ENCODE data around the gene LIN7A. TPM values are rescaled to one million over a fixed set of nuclear protein-coding genes. Genes with fewer than 3 reads are reported as not detected.

The LIN7A gene
- total RNA-seq, 2 donors from 2014 or later: 0.41 to 5.8 TPM

GRCh38 chr12:80925237-80925636 lies 12.5 kb downstream of the LIN7A start:
- no peaks in the 10 kb centered on the region for H3K36me3 ChIP-seq
- no peak for ATAC-seq (ENCODE audit: insufficient number of reproducible peaks, low FRiP score, low read depth)
- no peak for TF ChIP-seq CTCF (IDR thresholded peaks at IDR 0.05)
- H3K9me3 ChIP-seq: no peaks in the 10 kb centered on the region
- no peaks in the 10 kb centered on the region for H3K27me3 ChIP-seq (replicated peaks; ENCODE audit: insufficient read depth)
- no peaks in the 10 kb centered on the region for H3K4me1 ChIP-seq (ENCODE audit: control insufficient read depth in 1 of 2, low read depth in 2 of 2)
- no peak overlapping the region for H3K27ac ChIP-seq
- DNase-seq (ENCODE audit: low spot score): no peak
- no peak overlapping the region for H3K4me3 ChIP-seq

GRCh38 chr12:80924437-80924836 lies 13.3 kb downstream of the LIN7A start:
- Histone ChIP-seq H3K27me3 (replicated peaks; ENCODE audit: insufficient read depth) (no peaks in the 10 kb centered on the region), H3K27ac (no peak overlapping the region), H3K4me3 (no peak overlapping the region), H3K4me1 (ENCODE audit: control insufficient read depth in 1 of 2, low read depth in 2 of 2) (no peaks in the 10 kb centered on the region), H3K9me3 (no peaks in the 10 kb centered on the region), H3K36me3 (no peaks in the 10 kb centered on the region)
- no peak for DNase-seq (ENCODE audit: low spot score)
- no peak for ATAC-seq (ENCODE audit: insufficient number of reproducible peaks, low FRiP score, low read depth)
- no peak for TF ChIP-seq CTCF (IDR thresholded peaks at IDR 0.05)

- DNase-seq (ENCODE audit: low spot score) (no peak), ATAC-seq (ENCODE audit: insufficient number of reproducible peaks, low FRiP score, low read depth) (no peak)
- Histone ChIP-seq H3K36me3 (no peaks in the 10 kb centered on the region), H3K27me3 (replicated peaks; ENCODE audit: insufficient read depth) (no peaks in the 10 kb centered on the region), H3K27ac (no peak overlapping the region), H3K4me1 (ENCODE audit: control insufficient read depth in 1 of 2, low read depth in 2 of 2) (no peaks in the 10 kb centered on the region), H3K4me3 (no peak overlapping the region), H3K9me3 (no peaks in the 10 kb centered on the region)
- no peak for TF ChIP-seq CTCF (IDR thresholded peaks at IDR 0.05)
Observed at GRCh38 chr12:80920006-80920405, 17.7 kb downstream of the LIN7A start.

- Histone ChIP-seq H3K27ac (no peak overlapping the region), H3K36me3 (no peaks in the 10 kb centered on the region), H3K9me3 (no peaks in the 10 kb centered on the region), H3K4me1 (ENCODE audit: control insufficient read depth in 1 of 2, low read depth in 2 of 2) (no peaks in the 10 kb centered on the region), H3K27me3 (replicated peaks; ENCODE audit: insufficient read depth) (no peaks in the 10 kb centered on the region), H3K4me3 (no peak overlapping the region)
- TF ChIP-seq CTCF (IDR thresholded peaks at IDR 0.05): no peak
- DNase-seq (ENCODE audit: low spot score) (no peak), ATAC-seq (ENCODE audit: insufficient number of reproducible peaks, low FRiP score, low read depth) (no peak)
Observed at GRCh38 chr12:80917651-80918050, 20.1 kb downstream of the LIN7A start.

GRCh38 chr12:80912901-80913770 lies 24.6 kb downstream of the LIN7A start:
- Histone ChIP-seq H3K36me3 (no peaks in the 10 kb centered on the region), H3K4me1 (ENCODE audit: control insufficient read depth in 1 of 2, low read depth in 2 of 2) (no peaks in the 10 kb centered on the region), H3K27ac (no peak overlapping the region), H3K9me3 (no peaks in the 10 kb centered on the region), H3K4me3 (no peak overlapping the region), H3K27me3 (replicated peaks; ENCODE audit: insufficient read depth) (no peaks in the 10 kb centered on the region)
- no peak for TF ChIP-seq CTCF (IDR thresholded peaks at IDR 0.05)
- DNase-seq (ENCODE audit: low spot score) (no peak), ATAC-seq (ENCODE audit: insufficient number of reproducible peaks, low FRiP score, low read depth) (no peak)

All from thoracic aorta (tissue), 2 donors.